Erythroblast (primary cell): ENCODE data around the gene MICAL3.
"Not testable (repeated sequence)": the region's sequence is repeated elsewhere in the genome, so short reads cannot be mapped to it uniquely, and the experiment has no call there.

Source experiments
- DNase-seq, 2 experiments: peaks; one replicate each; lab custom pipeline; 2025; lab: John Stamatoyannopoulos, UW
- GATA1 ChIP-seq: IDR thresholded peaks from 2 replicates; pipeline ENCODE4 v1.6.1; 2011; ENCODE audit warnings: low read depth, mild to moderate bottlenecking, control low read depth, low read length, moderate library complexity
- POLR2A ChIP-seq: IDR thresholded peaks from 2 replicates; pipeline ENCODE4 v1.6.1; 2011; ENCODE audit warnings: mild to moderate bottlenecking, low read length

The MICAL3 gene, protein sequence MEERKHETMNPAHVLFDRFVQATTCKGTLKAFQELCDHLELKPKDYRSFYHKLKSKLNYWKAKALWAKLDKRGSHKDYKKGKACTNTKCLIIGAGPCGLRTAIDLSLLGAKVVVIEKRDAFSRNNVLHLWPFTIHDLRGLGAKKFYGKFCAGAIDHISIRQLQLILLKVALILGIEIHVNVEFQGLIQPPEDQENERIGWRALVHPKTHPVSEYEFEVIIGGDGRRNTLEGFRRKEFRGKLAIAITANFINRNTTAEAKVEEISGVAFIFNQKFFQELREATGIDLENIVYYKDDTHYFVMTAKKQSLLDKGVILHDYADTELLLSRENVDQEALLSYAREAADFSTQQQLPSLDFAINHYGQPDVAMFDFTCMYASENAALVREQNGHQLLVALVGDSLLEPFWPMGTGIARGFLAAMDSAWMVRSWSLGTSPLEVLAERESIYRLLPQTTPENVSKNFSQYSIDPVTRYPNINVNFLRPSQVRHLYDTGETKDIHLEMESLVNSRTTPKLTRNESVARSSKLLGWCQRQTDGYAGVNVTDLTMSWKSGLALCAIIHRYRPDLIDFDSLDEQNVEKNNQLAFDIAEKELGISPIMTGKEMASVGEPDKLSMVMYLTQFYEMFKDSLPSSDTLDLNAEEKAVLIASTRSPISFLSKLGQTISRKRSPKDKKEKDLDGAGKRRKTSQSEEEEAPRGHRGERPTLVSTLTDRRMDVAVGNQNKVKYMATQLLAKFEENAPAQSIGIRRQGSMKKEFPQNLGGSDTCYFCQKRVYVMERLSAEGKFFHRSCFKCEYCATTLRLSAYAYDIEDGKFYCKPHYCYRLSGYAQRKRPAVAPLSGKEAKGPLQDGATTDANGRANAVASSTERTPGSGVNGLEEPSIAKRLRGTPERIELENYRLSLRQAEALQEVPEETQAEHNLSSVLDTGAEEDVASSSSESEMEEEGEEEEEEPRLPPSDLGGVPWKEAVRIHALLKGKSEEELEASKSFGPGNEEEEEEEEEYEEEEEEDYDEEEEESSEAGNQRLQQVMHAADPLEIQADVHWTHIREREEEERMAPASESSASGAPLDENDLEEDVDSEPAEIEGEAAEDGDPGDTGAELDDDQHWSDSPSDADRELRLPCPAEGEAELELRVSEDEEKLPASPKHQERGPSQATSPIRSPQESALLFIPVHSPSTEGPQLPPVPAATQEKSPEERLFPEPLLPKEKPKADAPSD (N-terminal part only)

DNA sequence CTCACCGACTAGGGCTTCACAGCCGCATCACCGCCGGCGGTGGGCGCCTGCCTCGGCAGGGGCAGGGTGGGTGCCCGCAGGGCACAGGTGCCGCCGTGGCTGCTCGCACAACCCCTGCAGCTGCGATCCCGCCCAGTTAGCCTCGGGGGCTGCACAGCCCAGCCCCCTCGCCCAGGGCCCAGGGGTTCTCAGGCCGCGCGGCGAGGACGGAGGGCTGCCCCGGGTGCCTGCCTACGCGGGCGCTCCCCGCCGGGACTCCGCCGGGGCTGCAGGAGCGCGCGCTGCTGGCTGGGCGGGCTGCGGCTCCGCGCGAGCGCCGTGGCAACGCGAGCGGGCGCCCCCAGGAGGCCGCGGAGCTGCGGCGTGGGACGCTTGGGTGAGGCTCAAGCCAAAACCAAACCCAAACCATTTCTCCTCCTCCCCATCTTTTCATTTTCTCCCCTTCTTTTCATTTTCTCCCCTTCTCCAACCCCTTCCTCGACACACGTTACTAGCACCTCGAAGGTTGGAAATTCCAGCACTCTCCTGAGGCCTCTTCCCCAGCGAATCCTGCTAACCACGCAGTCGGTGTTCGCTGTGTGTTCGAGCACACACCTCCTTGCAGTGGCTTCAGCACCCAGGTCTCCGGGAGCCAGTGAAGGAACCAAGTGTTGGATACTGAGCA is at the start of gene MICAL3:
TSS of gene MICAL3 (minus strand) at position 286 of the 664 bp plus-strand sequence. CDS start 117,749 bp downstream, outside the sequence.
- peak; percentile 80 to 87 for DNase-seq
- no peak for TF ChIP-seq GATA1
- TF ChIP-seq POLR2A = no peak

DNA sequence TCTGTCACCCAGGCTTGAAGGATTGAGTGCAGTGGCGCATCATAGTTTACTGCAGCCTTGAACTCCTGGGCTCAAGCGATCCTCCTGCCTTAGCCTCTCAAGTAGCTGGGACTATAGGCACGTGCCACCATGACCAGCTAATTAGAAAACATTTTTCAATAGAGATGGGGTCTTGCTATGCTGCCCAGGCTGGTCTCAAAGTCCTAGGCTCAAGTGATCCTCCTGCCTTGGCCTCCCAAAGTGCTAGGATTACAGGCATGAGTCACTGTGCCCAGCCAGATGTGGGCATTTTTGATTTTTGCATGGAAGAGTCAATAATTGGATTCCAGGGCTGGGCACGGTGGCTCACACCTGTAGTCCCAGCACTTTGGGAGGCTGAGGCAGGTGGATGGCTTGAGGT is 49.6 kb upstream of the MICAL3 start:
- not testable (repeated sequence) for DNase-seq

DNA sequence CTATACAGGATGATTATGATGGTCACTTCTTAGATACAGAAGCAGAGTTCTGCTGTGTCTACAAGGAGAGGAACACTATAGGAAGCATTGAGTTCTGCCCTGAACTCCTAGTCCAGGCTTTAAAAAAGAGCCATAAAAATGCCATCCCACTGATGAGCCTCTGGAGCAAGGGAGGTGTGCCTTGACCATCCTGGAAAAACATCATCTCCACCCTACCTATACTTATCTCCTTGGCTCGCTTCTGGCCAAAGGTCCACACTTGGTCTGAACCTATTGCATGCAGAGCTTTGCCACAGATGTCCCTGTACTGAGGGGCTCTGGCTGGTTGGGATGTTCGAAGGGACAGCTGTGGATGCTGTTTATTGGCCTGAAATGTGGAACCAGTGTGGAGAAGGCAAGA is 49.1 kb upstream of the MICAL3 start:
- no peak for DNase-seq
- TF ChIP-seq POLR2A (no peak), GATA1 (no peak)

DNA sequence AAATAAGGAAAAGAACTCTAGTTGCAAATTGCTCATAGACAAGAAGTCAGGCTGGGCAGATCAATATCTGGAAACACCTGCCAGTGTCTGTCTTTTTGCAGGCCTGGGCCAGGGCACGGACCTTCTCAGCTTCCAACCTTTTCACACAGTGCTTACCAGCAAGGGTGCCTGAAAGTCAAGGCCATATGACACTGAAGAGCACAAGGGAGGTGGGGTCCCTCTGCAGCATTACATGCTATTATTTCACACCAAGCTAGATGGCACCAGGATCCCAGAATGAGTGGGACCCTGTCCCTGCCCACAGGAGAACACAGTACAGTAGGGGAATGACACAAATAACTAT is 47.6 kb upstream of the MICAL3 start:
- no peak for TF ChIP-seq POLR2A
- DNase-seq = no peak

DNA sequence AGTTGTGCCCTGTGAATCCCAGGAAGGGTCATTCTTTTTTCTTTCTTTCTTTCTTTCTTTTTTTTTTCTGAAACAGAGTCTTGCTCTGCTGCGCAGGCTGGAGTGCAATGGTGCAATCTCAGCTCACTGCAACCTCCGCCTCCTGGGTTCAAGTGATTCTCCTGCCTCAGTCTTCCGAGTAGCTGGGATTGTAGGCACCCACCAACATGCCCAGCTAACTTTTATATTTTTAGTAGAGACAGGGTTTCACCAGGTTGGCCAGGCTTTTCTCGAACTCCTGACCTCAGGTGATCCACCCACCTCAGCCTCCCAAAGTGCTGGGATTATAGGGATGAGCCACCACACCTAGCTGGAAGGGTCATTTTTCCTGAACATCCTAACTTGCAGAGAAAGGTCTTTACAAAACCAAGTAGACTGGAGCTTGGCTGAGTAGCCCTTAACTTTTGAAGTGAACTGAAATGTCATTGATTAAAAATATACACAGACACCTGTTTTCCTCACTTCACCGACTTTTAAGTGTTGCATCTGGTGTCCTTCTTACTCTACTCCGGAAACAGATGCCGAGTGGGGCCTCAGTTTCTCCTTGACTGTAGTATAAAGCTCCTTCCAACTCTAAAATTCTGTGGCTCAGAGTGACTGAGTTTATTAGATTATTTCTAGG is 47.1 kb upstream of the MICAL3 start:
- DNase-seq = not testable (repeated sequence)

DNA sequence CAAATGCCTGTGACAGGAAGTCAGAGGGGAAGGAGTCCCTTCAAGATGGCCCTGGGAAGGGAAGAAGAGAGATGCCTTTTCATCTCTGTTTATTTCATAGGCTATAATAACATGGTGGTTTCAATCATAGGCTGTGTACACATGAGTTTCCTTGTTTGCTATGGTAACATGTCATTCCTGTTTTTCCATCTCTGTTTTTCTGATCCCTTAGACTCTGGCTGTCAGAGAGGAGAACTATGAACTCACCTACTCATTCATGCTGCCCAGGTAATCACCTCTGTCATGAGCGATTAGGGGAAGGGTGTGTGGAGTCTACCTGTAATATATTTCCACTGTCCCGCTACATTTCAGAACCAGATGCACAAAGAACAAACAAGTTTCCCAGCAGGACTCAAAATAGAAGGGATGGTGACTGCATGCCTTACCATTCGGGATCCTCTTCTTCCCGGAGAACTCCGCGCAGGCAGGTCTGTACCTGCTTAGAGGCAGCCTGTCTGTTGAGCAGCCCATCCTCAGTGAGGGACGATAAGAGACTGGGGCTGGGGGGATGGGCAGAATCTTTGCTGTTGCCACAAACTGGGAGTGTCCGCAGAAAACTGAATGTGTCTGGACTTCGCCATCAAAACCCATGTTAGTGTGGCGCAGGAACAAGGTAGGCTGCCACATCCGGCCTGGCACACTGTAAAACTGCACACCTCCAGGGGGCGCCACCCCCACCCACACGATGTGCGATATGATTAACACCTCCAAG is 46.4 kb upstream of the MICAL3 start:
- TF ChIP-seq GATA1 (no peak), POLR2A (no peak)
- no peak for DNase-seq

DNA sequence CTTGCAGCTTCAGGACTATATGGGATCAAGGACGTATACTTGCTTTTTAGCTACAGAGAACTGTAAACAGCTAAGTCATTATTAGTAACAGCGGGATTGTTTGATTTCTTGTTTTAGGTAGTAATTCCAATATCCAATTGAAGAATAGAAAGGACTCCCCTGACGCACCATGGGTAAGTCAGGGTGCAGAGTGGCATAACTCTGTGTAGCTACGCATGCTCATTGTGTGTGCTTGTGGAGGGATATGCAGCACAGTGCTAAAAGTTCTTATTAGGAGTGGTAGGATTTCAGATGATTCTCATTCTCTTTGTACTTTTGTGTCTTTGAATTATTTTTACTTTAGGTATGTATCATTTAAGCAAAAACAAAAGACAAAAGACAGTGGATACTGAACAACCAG is 45.7 kb upstream of the MICAL3 start:
- TF ChIP-seq POLR2A (no peak), GATA1 (no peak)
- no peak for DNase-seq

DNA sequence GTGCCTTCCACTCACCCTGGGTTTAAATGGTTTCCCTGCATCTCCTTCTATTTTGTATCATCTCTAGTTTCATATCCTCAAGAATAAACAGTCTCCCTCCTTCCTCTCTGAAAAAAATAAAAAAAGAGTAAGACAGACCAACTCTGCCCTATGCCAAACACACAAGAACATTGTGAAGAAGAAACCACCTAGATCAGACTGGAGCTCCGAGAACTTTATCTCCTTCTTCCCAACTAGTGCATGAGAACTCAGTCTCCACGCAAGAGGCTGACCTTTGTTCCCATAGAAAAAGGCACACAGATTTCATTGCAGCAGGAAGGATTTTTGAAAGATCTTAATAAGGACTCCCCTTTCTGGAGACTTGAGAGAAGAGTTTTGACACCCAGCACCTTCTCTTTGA is 44.7 kb upstream of the MICAL3 start:
- no peak for DNase-seq
- TF ChIP-seq GATA1 (no peak), POLR2A (no peak)

DNA sequence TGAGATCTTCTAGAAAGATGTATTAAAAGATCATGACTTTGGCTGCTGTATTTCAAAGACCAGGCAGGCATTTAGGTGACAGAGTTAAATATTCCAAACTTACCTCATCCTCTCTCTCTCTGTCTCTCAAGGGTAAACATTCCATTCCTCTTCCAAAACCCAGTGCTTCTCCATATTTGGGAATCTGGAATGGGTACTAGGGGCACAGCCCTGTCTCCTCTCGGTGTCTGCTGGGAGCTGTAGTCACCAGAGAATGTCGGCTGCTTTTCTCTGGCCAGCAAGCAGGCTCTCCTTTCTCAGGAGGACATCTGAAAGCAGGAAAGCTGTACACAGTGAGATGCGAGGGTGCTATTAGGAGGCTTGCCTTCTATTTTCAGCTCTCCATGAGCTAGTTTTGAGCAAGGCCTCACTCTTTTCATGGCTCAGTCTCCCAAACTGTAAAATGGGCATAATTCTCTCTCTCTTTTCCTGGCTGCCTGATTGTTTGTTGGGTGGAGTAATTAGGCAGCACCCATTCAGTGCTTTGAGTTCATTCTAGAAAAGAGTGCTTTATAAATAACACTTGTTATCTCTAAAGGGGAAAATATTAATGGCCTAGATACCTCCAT is 44.1 kb upstream of the MICAL3 start:
- DNase-seq = no peak
- TF ChIP-seq GATA1 (no peak), POLR2A (no peak)

DNA sequence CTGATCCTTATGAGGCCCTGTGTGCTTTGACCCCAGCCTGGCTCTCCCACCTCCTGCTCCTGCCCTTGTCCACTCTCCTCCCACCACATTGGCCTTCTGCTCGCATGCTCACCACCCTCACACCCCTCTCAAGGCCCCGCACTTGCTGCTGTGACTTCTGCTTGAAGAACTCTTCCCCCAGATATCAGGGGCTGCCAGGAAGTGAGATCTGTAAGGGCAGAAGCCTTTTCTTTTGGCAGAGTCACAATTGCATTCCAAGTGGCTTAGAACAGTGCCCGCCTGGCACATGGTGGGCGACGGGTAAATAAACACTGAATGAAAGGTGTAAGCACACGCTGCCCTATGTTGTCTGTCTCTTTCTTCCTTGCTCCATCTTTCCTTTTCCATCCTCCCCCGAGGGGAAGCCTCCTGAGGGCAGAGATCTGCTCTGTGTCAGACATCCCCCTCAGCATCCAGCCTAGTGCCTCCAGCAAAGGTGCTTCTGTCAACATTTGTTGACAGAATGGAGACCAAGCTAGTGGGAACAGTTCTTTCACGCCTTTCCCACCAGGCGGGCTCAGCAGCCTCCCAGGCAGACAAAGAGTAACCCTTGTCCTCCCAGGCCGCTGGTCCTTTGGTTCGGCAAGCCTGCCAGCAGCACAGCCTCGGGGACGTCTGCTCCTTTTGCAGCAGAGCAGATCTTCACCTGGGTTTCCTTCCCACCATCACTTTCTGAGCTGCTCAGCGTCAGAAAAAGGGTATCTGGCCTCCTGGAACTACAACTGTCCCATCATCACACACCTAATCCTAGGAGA is 43.4 kb upstream of the MICAL3 start:
- TF ChIP-seq GATA1 = no peak
- TF ChIP-seq POLR2A = no peak
- DNase-seq = no peak

DNA sequence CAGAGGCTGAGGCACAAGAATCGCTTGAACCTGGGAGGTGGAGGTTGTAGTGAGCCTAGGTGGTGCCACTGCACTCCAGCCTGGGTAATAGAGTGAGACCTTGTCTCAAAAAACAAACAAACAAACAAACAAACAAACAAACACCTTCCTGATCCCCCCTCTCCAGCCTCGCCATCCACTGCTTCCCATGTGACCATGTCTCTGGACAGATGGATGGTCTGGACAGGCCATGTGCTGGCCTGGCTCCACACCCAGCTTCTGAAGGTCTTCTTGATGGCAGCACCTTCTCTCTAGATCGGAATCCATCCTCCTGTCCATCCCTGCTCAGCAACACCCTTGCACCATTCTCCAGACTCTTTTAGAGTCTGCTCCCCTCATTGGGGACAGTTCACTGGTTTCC is 42.8 kb upstream of the MICAL3 start:
- DNase-seq = no peak
- TF ChIP-seq POLR2A = no peak
- no peak for TF ChIP-seq GATA1
